ENCODE data around the gene HMGCR.

HMGCR gene

GRCh38 chr5:75405296-75405695 is 68.3 kb downstream of the HMGCR start:
- H2AFZ ChIP-seq (ENCODE audit: low read depth, low read length): no peak overlapping the region

More at GRCh38 chr5:75405296-75405695, 68.3 kb downstream of the HMGCR start:
- H3K18ac ChIP-seq (ENCODE audit: low read depth in 1 of 2, low read length in 2 of 2): no peak overlapping the region
- no peak overlapping the region for H3K4ac ChIP-seq (ENCODE audit: low read depth in 1 of 2, low read length in 2 of 2)
- no peak overlapping the region for H4K91ac ChIP-seq (ENCODE audit: low read length)
- 66% methylated on average over 3 of the region's 3 CpGs for WGBS
- no peaks in the 10 kb centered on the region for H3K4me1 ChIP-seq (ENCODE audit: control insufficient read depth, insufficient read depth, low read depth, low read length)
- H2BK12ac ChIP-seq (ENCODE audit: low read length in 2 of 2): no peak overlapping the region
- no peak overlapping the region for H3K9ac ChIP-seq (ENCODE audit: low read length)
- H3K9me3 ChIP-seq (ENCODE audit: control insufficient read depth, low read length): no peaks in the 10 kb centered on the region
- no peak overlapping the region for H2AK5ac ChIP-seq (ENCODE audit: low read length, severe bottlenecking)
- H3K4me2 ChIP-seq (ENCODE audit: low read length, poor library complexity, severe bottlenecking): no peak overlapping the region
- no peak overlapping the region for H3K4me3 ChIP-seq (ENCODE audit: insufficient read depth in 1 of 2, low read depth in 1 of 2, low read length in 2 of 2)
- H3K27me3 ChIP-seq (ENCODE audit: control insufficient read depth in 1 of 2, insufficient read depth in 1 of 2, low read length in 2 of 2): no peaks in the 10 kb centered on the region
- H4K8ac ChIP-seq (ENCODE audit: low read length): no peak overlapping the region
- no peak overlapping the region for H2BK15ac ChIP-seq (ENCODE audit: low read depth, poor library complexity, severe bottlenecking)
- H3K79me1 ChIP-seq (replicated peaks; ENCODE audit: low read length, poor library complexity, severe bottlenecking): peaks cover 7% of the 10 kb centered on the region
- peaks cover 9 to 70% of the 10 kb centered on the region in 2 experiments for H3K36me3 ChIP-seq (ENCODE audit: control insufficient read depth in 1 of 2, insufficient read depth in 2 of 2, low read depth in 1 of 2, low read length in 2 of 2)
- H3K27ac ChIP-seq (ENCODE audit: low read length, poor library complexity, severe bottlenecking): no peak overlapping the region
- H3K23ac ChIP-seq (ENCODE audit: low read length in 2 of 2): no peak overlapping the region
- peak; percentile 6 for DNase-seq
- H2BK5ac ChIP-seq (ENCODE audit: low read depth, low read length, poor library complexity, severe bottlenecking): no peak overlapping the region
- no peak overlapping the region for H2BK120ac ChIP-seq (ENCODE audit: low read depth, low read length)
- H3K14ac ChIP-seq (ENCODE audit: low read length in 2 of 2): no peak overlapping the region
